Measurements from ENCODE around the gene FAM227A. TPM values are rescaled to one million over a fixed set of nuclear protein-coding genes. Genes with fewer than 3 reads are reported as not detected.

FAM227A gene
- total and polyA plus RNA-seq, 2 experiments from 2014 or later = 0.51 to 2.9 TPM

GRCh38 chr22:38565441-38565840 is 90.8 kb downstream of the FAM227A start:
- no peaks in the 10 kb centered on the region for H3K4me1 ChIP-seq (ENCODE audit: insufficient read depth)
- H3K79me2 ChIP-seq = no peaks in the 10 kb centered on the region
- H3K27me3 ChIP-seq = no peaks in the 10 kb centered on the region
- no peaks in the 10 kb centered on the region for H3K9me2 ChIP-seq (replicated peaks; ENCODE audit: insufficient read depth)
- H4K20me1 ChIP-seq (ENCODE audit: insufficient read depth, poor library complexity, severe bottlenecking) = no peaks in the 10 kb centered on the region
- H3K27ac ChIP-seq = no peak overlapping the region
- H3K9me3 ChIP-seq (ENCODE audit: low read depth) = no peaks in the 10 kb centered on the region
- DNase-seq (ENCODE audit: low spot score) = no peak
- H3K4me3 ChIP-seq = no peak overlapping the region
- no peaks in the 10 kb centered on the region for H3K36me3 ChIP-seq (replicated peaks; ENCODE audit: insufficient read depth, low read depth)
- TF ChIP-seq EZH2phosphoT487 (IDR thresholded peaks at IDR 0.05; ENCODE audit: low read depth, severe bottlenecking, unreplicated experiment) = no peak
- TF ChIP-seq, protein P1, sequence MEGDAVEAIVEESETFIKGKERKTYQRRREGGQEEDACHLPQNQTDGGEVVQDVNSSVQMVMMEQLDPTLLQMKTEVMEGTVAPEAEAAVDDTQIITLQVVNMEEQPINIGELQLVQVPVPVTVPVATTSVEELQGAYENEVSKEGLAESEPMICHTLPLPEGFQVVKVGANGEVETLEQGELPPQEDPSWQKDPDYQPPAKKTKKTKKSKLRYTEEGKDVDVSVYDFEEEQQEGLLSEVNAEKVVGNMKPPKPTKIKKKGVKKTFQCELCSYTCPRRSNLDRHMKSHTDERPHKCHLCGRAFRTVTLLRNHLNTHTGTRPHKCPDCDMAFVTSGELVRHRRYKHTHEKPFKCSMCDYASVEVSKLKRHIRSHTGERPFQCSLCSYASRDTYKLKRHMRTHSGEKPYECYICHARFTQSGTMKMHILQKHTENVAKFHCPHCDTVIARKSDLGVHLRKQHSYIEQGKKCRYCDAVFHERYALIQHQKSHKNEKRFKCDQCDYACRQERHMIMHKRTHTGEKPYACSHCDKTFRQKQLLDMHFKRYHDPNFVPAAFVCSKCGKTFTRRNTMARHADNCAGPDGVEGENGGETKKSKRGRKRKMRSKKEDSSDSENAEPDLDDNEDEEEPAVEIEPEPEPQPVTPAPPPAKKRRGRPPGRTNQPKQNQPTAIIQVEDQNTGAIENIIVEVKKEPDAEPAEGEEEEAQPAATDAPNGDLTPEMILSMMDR (IDR thresholded peaks at IDR 0.05; ENCODE audit: poor library complexity) = no peak
- 95% methylated on average over 1 of the region's 1 CpG for WGBS (ENCODE audit: low lambda C conversion rate, missing lambda C conversion rate)
- no peak overlapping the region for H2AFZ ChIP-seq
- no peak overlapping the region for H3K4me2 ChIP-seq

DNA sequence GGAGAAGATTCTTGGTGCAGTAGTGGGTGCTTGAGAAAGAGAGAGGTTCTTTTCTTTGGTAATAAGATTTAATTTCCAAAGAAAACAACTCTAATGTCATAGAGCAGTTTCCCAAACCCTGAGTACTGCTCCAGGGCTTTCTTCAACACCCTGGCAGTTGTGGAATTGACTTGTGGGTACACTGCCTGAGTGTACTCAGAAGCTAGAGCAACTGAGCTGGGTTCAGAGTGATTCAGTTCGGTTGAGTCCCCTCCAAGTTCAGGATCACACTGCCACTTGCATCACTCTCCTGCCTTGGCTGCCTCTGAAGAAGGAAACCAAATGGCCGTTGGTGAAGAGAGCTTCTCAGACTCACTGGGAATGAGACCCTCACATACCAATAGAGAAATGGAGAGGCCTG is 91.5 kb downstream of the FAM227A start:
- no peak overlapping the region for H3K27ac ChIP-seq
- H3K4me1 ChIP-seq (ENCODE audit: insufficient read depth) = no peaks in the 10 kb centered on the region
- no peaks in the 10 kb centered on the region for H3K79me2 ChIP-seq
- no peak overlapping the region for H3K4me3 ChIP-seq
- no peak for DNase-seq (ENCODE audit: low spot score)
- H3K36me3 ChIP-seq (replicated peaks; ENCODE audit: insufficient read depth, low read depth) = no peaks in the 10 kb centered on the region
- H3K4me2 ChIP-seq = no peak overlapping the region
- no peaks in the 10 kb centered on the region for H3K9me2 ChIP-seq (replicated peaks; ENCODE audit: insufficient read depth)
- H4K20me1 ChIP-seq (ENCODE audit: insufficient read depth, poor library complexity, severe bottlenecking) = no peaks in the 10 kb centered on the region
- WGBS (ENCODE audit: low lambda C conversion rate, missing lambda C conversion rate) = 82% methylated on average over 2 of the region's 2 CpGs
- TF ChIP-seq EZH2 (IDR thresholded peaks at IDR 0.05; ENCODE audit: borderline replicate concordance) = no peak
- no peaks in the 10 kb centered on the region for H3K9me3 ChIP-seq (ENCODE audit: low read depth)
- H2AFZ ChIP-seq = no peak overlapping the region
- H3K27me3 ChIP-seq = no peaks in the 10 kb centered on the region

- TF ChIP-seq EZH2 (IDR thresholded peaks at IDR 0.05; ENCODE audit: borderline replicate concordance) (no peak), EZH2phosphoT487 (IDR thresholded peaks at IDR 0.05; ENCODE audit: low read depth, severe bottlenecking, unreplicated experiment) (no peak)
- TF ChIP-seq, protein P1 (IDR thresholded peaks at IDR 0.05; ENCODE audit: poor library complexity) = no peak
Measured at GRCh38 chr22:38554281-38554680, 101.9 kb downstream of the FAM227A start.

GRCh38 chr22:38549101-38549894 is 106.9 kb downstream of the FAM227A start:
- TF ChIP-seq EZH2 (IDR thresholded peaks at IDR 0.05; ENCODE audit: borderline replicate concordance) = no peak
- no peak for TF ChIP-seq EZH2phosphoT487 (IDR thresholded peaks at IDR 0.05; ENCODE audit: low read depth, severe bottlenecking, unreplicated experiment)
- TF ChIP-seq, protein P1 (IDR thresholded peaks at IDR 0.05; ENCODE audit: poor library complexity) = no peak
- H3K9me2 ChIP-seq (replicated peaks; ENCODE audit: insufficient read depth) = no peaks in the 10 kb centered on the region
- no peaks in the 10 kb centered on the region for H3K27me3 ChIP-seq
- H3K4me3 ChIP-seq = no peak overlapping the region
- WGBS (ENCODE audit: low lambda C conversion rate, missing lambda C conversion rate) = 77% methylated on average over 7 of the region's 7 CpGs
- H2AFZ ChIP-seq = no peak overlapping the region
- no peaks in the 10 kb centered on the region for H3K9me3 ChIP-seq (ENCODE audit: low read depth)
- no peak overlapping the region for H3K4me2 ChIP-seq
- H3K4me1 ChIP-seq (ENCODE audit: insufficient read depth) = no peaks in the 10 kb centered on the region
- H4K20me1 ChIP-seq (ENCODE audit: insufficient read depth, poor library complexity, severe bottlenecking) = no peaks in the 10 kb centered on the region
- H3K79me2 ChIP-seq = no peaks in the 10 kb centered on the region
- no peak for DNase-seq (ENCODE audit: low spot score)
- no peaks in the 10 kb centered on the region for H3K36me3 ChIP-seq (replicated peaks; ENCODE audit: insufficient read depth, low read depth)
- no peak overlapping the region for H3K27ac ChIP-seq

More at GRCh38 chr22:38554281-38554680, 101.9 kb downstream of the FAM227A start:
- no peak overlapping the region for H2AFZ ChIP-seq
- no peaks in the 10 kb centered on the region for H3K36me3 ChIP-seq (replicated peaks; ENCODE audit: insufficient read depth, low read depth)
- H3K4me2 ChIP-seq = no peak overlapping the region
- H3K9me2 ChIP-seq (replicated peaks; ENCODE audit: insufficient read depth) = no peaks in the 10 kb centered on the region
- WGBS (ENCODE audit: low lambda C conversion rate, missing lambda C conversion rate) = 84% methylated on average over 3 of the region's 3 CpGs
- no peaks in the 10 kb centered on the region for H3K9me3 ChIP-seq (ENCODE audit: low read depth)
- H3K27me3 ChIP-seq = no peaks in the 10 kb centered on the region
- no peaks in the 10 kb centered on the region for H3K79me2 ChIP-seq
- no peak overlapping the region for H3K27ac ChIP-seq
- no peak for DNase-seq (ENCODE audit: low spot score)
- H3K4me3 ChIP-seq = no peak overlapping the region
- no peaks in the 10 kb centered on the region for H4K20me1 ChIP-seq (ENCODE audit: insufficient read depth, poor library complexity, severe bottlenecking)
- H3K4me1 ChIP-seq (ENCODE audit: insufficient read depth) = no peaks in the 10 kb centered on the region

All from hepatocyte (in vitro differentiated cells).